ENCODE results near the gene C10orf105. TPM values are rescaled to one million over a fixed set of nuclear protein-coding genes. Genes with fewer than 3 reads are reported as not detected.

C10orf105 gene
- total RNA-seq, 1 donor from 2014 or later: 0.33 TPM

GRCh38 chr10:71666639-71667386, 52.8 kb downstream of the C10orf105 start:
- no peaks in the 10 kb centered on the region for H3K36me3 Mint-ChIP-seq (ENCODE audit: low read depth)
- no peaks in the 10 kb centered on the region for H3K27me3 Mint-ChIP-seq
- H3K4me3 Mint-ChIP-seq: no peak overlapping the region
- peaks cover 13% of the 10 kb centered on the region for H3K4me1 Mint-ChIP-seq
- DNase-seq: peak; percentile 58
- no peaks in the 10 kb centered on the region for H3K9me3 Mint-ChIP-seq
- no peak overlapping the region for H3K27ac Mint-ChIP-seq
- intact Hi-C loops (cut with micrococcal nuclease): no loop called here

- H3K27me3 Mint-ChIP-seq: no peaks in the 10 kb centered on the region
- H3K4me3 Mint-ChIP-seq: no peak overlapping the region
- no peaks in the 10 kb centered on the region for H3K36me3 Mint-ChIP-seq (ENCODE audit: low read depth)
- no peaks in the 10 kb centered on the region for H3K9me3 Mint-ChIP-seq
- intact Hi-C loops (cut with micrococcal nuclease): no loop called here
- no peak for DNase-seq
- H3K4me1 Mint-ChIP-seq: peaks cover 13% of the 10 kb centered on the region
- no peak overlapping the region for H3K27ac Mint-ChIP-seq
These were observed 54.1 kb downstream of the C10orf105 start for GRCh38 chr10:71665456-71665855.

- intact Hi-C loops (cut with micrococcal nuclease): no loop called here
- no peak for DNase-seq
- no peak overlapping the region for H3K27ac Mint-ChIP-seq
- H3K9me3 Mint-ChIP-seq: no peaks in the 10 kb centered on the region
- H3K4me1 Mint-ChIP-seq: peaks cover 13% of the 10 kb centered on the region
- no peak overlapping the region for H3K4me3 Mint-ChIP-seq
- H3K36me3 Mint-ChIP-seq (ENCODE audit: low read depth): no peaks in the 10 kb centered on the region
- H3K27me3 Mint-ChIP-seq: no peaks in the 10 kb centered on the region
These were observed 55.0 kb downstream of the C10orf105 start for GRCh38 chr10:71664585-71664984.

- H3K36me3 Mint-ChIP-seq (ENCODE audit: low read depth): no peaks in the 10 kb centered on the region
- H3K4me1 Mint-ChIP-seq: peaks cover 13% of the 10 kb centered on the region
- H3K27ac Mint-ChIP-seq: no peak overlapping the region
- no peak overlapping the region for H3K4me3 Mint-ChIP-seq
- no peak for DNase-seq
- H3K9me3 Mint-ChIP-seq: no peaks in the 10 kb centered on the region
- intact Hi-C loops (cut with micrococcal nuclease): no loop called here
- no peaks in the 10 kb centered on the region for H3K27me3 Mint-ChIP-seq
These were observed 56.3 kb downstream of the C10orf105 start for GRCh38 chr10:71663311-71663710.

- Mint-ChIP-seq H3K4me1 (peaks cover 5% of the 10 kb centered on the region), H3K9me3 (no peaks in the 10 kb centered on the region), H3K4me3 (no peak overlapping the region), H3K27me3 (no peaks in the 10 kb centered on the region), H3K36me3 (ENCODE audit: low read depth) (no peaks in the 10 kb centered on the region), H3K27ac (no peak overlapping the region)
- intact Hi-C loops (cut with micrococcal nuclease): no loop called here
- no peak for DNase-seq
These were observed 57.7 kb downstream of the C10orf105 start for GRCh38 chr10:71661779-71662336.

Other genes with a start within 250 kb of the C10orf105 start
- gene VSIR, start 53.7 kb upstream of the C10orf105 start, total RNA-seq: 125 and 131 TPM in 2 replicates
- gene PSAP, start 131.5 kb upstream of the C10orf105 start, total RNA-seq: 97.9 and 99.9 TPM in 2 replicates
- 0.36 and 0.63 TPM in 2 replicates for gene CHST3, start 244.6 kb upstream of the C10orf105 start, total RNA-seq

Measured in activated CD4-positive, alpha-beta T cell treated with anti-CD3 and anti-CD28 coated beads, Interleukin-2, amount 10 ng/mL, durations not matched to agents 24 days and 14 days (primary cell).